ENCODE data around the gene ARHGAP35. TPM values are rescaled to one million over a fixed set of nuclear protein-coding genes. Genes with fewer than 3 reads are reported as not detected.
"Not testable (repeated sequence)": the region's sequence is repeated elsewhere in the genome, so short reads cannot be mapped to it uniquely, and the experiment has no call there.

Gene ARHGAP35
- total RNA-seq, 5 donors from 2014 or later (not counting 1 experiment from before 2014, with no cell fraction given) = 28.7 to 48.1 (median 37.7) TPM

- Histone ChIP-seq H3K4me3 (ENCODE audit: control insufficient read depth in 1 of 2, extremely low read depth in 1 of 2, low read length in 1 of 2) (no peak overlapping the region), H3K4me1 (ENCODE audit: control insufficient read depth in 1 of 2, extremely low read depth in 1 of 2, insufficient read depth in 2 of 2, low read length in 2 of 2) (peaks cover 16 to 56% of the 10 kb centered on the region in 2 experiments), H3K27ac (ENCODE audit: low read length) (no peak overlapping the region), H3K36me3 (ENCODE audit: control insufficient read depth in 2 of 2, extremely low read depth in 1 of 2, insufficient read depth in 1 of 2, low read length in 1 of 2) (no peaks in the 10 kb centered on the region), H3K9me3 (no peaks in the 10 kb centered on the region), H3K27me3 (replicated peaks in 1 of 2; ENCODE audit: control insufficient read depth in 2 of 2, extremely low read depth in 1 of 2, insufficient read depth in 2 of 2, low read length in 1 of 2) (no peaks in the 10 kb centered on the region)
- no peak for ATAC-seq (replicated peaks in 1 of 4)
- Mint-ChIP-seq H3K9me3 (no peaks in the 10 kb centered on the region), H3K27ac (no peak overlapping the region), H3K27me3 (no peaks in the 10 kb centered on the region), H3K4me1 (peaks cover 8 to 33% (median 13%) of the 10 kb centered on the region in 3 donors), H3K36me3 (no peaks in the 10 kb centered on the region), H3K4me3 (no peak overlapping the region)
- ChIA-PET CTCF (interaction anchor here in 1 of 2 donors (0.5 kb wide), 1 partner anchor 149 kb away, joined by 3 read pairs; no protein-coding TSS in a partner anchor), POLR2A (interaction anchor here in 1 of 2 donors (0.6 kb wide), 1 partner anchor 96 kb away, joined by 7 read pairs; no protein-coding TSS in a partner anchor)
- DNase-seq = no peak
- 80% methylated on average over 2 of the region's 6 CpGs for WGBS (ENCODE audit: insufficient coverage)
These were observed 3.2 kb downstream of the ARHGAP35 start for GRCh38 chr19:46863818-46864629.

GRCh38 chr19:46866407-46867136 is 5.8 kb downstream of the ARHGAP35 start:
- Histone ChIP-seq H3K4me1 (ENCODE audit: control insufficient read depth in 1 of 2, extremely low read depth in 1 of 2, insufficient read depth in 2 of 2, low read length in 2 of 2) (peaks cover 17 to 49% of the 10 kb centered on the region in 2 experiments), H3K27ac (ENCODE audit: low read length) (no peak overlapping the region), H3K36me3 (ENCODE audit: control insufficient read depth in 2 of 2, extremely low read depth in 1 of 2, insufficient read depth in 1 of 2, low read length in 1 of 2) (no peaks in the 10 kb centered on the region), H3K27me3 (replicated peaks in 1 of 2; ENCODE audit: control insufficient read depth in 2 of 2, extremely low read depth in 1 of 2, insufficient read depth in 2 of 2, low read length in 1 of 2) (no peaks in the 10 kb centered on the region), H3K4me3 (ENCODE audit: control insufficient read depth in 1 of 2, extremely low read depth in 1 of 2, low read length in 1 of 2) (no peak overlapping the region), H3K9me3 (no peaks in the 10 kb centered on the region)
- no CpG with 5 or more reads among the region's 3 CpGs for WGBS (ENCODE audit: insufficient coverage)
- Mint-ChIP-seq H3K4me3 (no peak overlapping the region), H3K27ac (peak overlapping the region in 1 of 2 donors; percentile 56), H3K27me3 (no peaks in the 10 kb centered on the region), H3K4me1 (peaks cover 7 to 37% (median 11%) of the 10 kb centered on the region in 3 donors), H3K36me3 (no peaks in the 10 kb centered on the region), H3K9me3 (no peaks in the 10 kb centered on the region)
- ChIA-PET POLR2A (no interaction called here), CTCF (interaction anchor here in 1 of 2 donors (0.6 kb wide), 1 partner anchor 170 kb away, joined by 3 read pairs; no protein-coding TSS in a partner anchor)
- ATAC-seq (replicated peaks in 1 of 4) (no peak), DNase-seq (no peak)

- POLR2A ChIA-PET = no interaction called here
- Mint-ChIP-seq H3K4me1 (peaks cover 9 to 37% (median 11%) of the 10 kb centered on the region in 3 donors), H3K27me3 (no peaks in the 10 kb centered on the region), H3K9me3 (no peaks in the 10 kb centered on the region), H3K4me3 (no peak overlapping the region), H3K27ac (peak overlapping the region; percentile 1 to 56), H3K36me3 (no peaks in the 10 kb centered on the region)
- no CpG with 5 or more reads among the region's 3 CpGs for WGBS (ENCODE audit: insufficient coverage)
- no peak overlapping the region for H3K4me3 ChIP-seq (ENCODE audit: control insufficient read depth in 1 of 2, extremely low read depth in 1 of 2, low read length in 1 of 2)
- CTCF ChIA-PET = no interaction called here
- H3K27ac ChIP-seq (ENCODE audit: low read length) = no peak overlapping the region
- ATAC-seq (replicated peaks in 1 of 4) (no peak), DNase-seq (no peak)
- H3K4me1 ChIP-seq (ENCODE audit: control insufficient read depth in 1 of 2, extremely low read depth in 1 of 2, insufficient read depth in 2 of 2, low read length in 2 of 2) = peaks cover 17 to 43% of the 10 kb centered on the region in 2 experiments
- no peaks in the 10 kb centered on the region for H3K36me3 ChIP-seq (ENCODE audit: control insufficient read depth in 2 of 2, extremely low read depth in 1 of 2, insufficient read depth in 1 of 2, low read length in 1 of 2)
- H3K9me3 ChIP-seq = no peaks in the 10 kb centered on the region
- no peaks in the 10 kb centered on the region for H3K27me3 ChIP-seq (replicated peaks in 1 of 2; ENCODE audit: control insufficient read depth in 2 of 2, extremely low read depth in 1 of 2, insufficient read depth in 2 of 2, low read length in 1 of 2)
These were observed 6.4 kb downstream of the ARHGAP35 start for GRCh38 chr19:46867170-46867569.

- POLR2A ChIA-PET = no interaction called here
- no peaks in the 10 kb centered on the region for H3K27me3 ChIP-seq (replicated peaks in 1 of 2; ENCODE audit: control insufficient read depth in 2 of 2, extremely low read depth in 1 of 2, insufficient read depth in 2 of 2, low read length in 1 of 2)
- peaks cover 9 to 37% (median 11%) of the 10 kb centered on the region in 3 donors for H3K4me1 Mint-ChIP-seq
- H3K27ac ChIP-seq (ENCODE audit: low read length) = no peak overlapping the region
- no peak overlapping the region for H3K4me3 Mint-ChIP-seq
- H3K36me3 ChIP-seq (ENCODE audit: control insufficient read depth in 2 of 2, extremely low read depth in 1 of 2, insufficient read depth in 1 of 2, low read length in 1 of 2) = no peaks in the 10 kb centered on the region
- no CpG with 5 or more reads among the region's 4 CpGs for WGBS (ENCODE audit: insufficient coverage)
- CTCF ChIA-PET = interaction anchor here (0.6 kb wide), 6 partner anchors 72 to 268 kb away, joined by 3 to 11 read pairs (median 4); no protein-coding TSS in a partner anchor
- no peaks in the 10 kb centered on the region for H3K36me3 Mint-ChIP-seq
- peak overlapping the region in 1 of 2 donors; percentile 9 for H3K27ac Mint-ChIP-seq
- no peak overlapping the region for H3K4me3 ChIP-seq (ENCODE audit: control insufficient read depth in 1 of 2, extremely low read depth in 1 of 2, low read length in 1 of 2)
- peaks cover 10 to 32% of the 10 kb centered on the region in 2 experiments for H3K4me1 ChIP-seq (ENCODE audit: control insufficient read depth in 1 of 2, extremely low read depth in 1 of 2, insufficient read depth in 2 of 2, low read length in 2 of 2)
- DNase-seq (no peak), ATAC-seq (replicated peaks in 1 of 4) (no peak)
- H3K9me3 Mint-ChIP-seq = no peaks in the 10 kb centered on the region
- no peaks in the 10 kb centered on the region for H3K9me3 ChIP-seq
- H3K27me3 Mint-ChIP-seq = no peaks in the 10 kb centered on the region
These were observed 7.4 kb downstream of the ARHGAP35 start for GRCh38 chr19:46868025-46868802.

- H3K36me3 Mint-ChIP-seq; H3K9me3 ChIP-seq; H3K9me3 Mint-ChIP-seq; H3K27me3 ChIP-seq (replicated peaks in 1 of 2; ENCODE audit: control insufficient read depth in 2 of 2, extremely low read depth in 1 of 2, insufficient read depth in 2 of 2, low read length in 1 of 2); ATAC-seq (replicated peaks in 1 of 4); DNase-seq; CTCF ChIA-PET; H3K36me3 ChIP-seq (ENCODE audit: control insufficient read depth in 2 of 2, extremely low read depth in 1 of 2, insufficient read depth in 1 of 2, low read length in 1 of 2); H3K4me3 ChIP-seq (ENCODE audit: control insufficient read depth in 1 of 2, extremely low read depth in 1 of 2, low read length in 1 of 2); H3K27ac Mint-ChIP-seq; H3K27me3 Mint-ChIP-seq; H3K4me3 Mint-ChIP-seq; POLR2A ChIA-PET; H3K27ac ChIP-seq (ENCODE audit: low read length): not testable (repeated sequence)
- peaks cover 8 to 14% of the 10 kb centered on the region in 2 experiments for H3K4me1 ChIP-seq (ENCODE audit: control insufficient read depth in 1 of 2, extremely low read depth in 1 of 2, insufficient read depth in 2 of 2, low read length in 2 of 2)
- no CpG with 5 or more reads among the region's 5 CpGs for WGBS (ENCODE audit: insufficient coverage)
- H3K4me1 Mint-ChIP-seq = peaks cover 11 to 38% (median 18%) of the 10 kb centered on the region in 3 donors
These were observed 10.4 kb downstream of the ARHGAP35 start for GRCh38 chr19:46871173-46871572.

- ATAC-seq (replicated peaks in 1 of 4) = no peak
- CTCF ChIA-PET = no interaction called here
- no peak overlapping the region for H3K27ac Mint-ChIP-seq
These were observed 12.2 kb downstream of the ARHGAP35 start for GRCh38 chr19:46872967-46873366.

More at GRCh38 chr19:46872967-46873366, 12.2 kb downstream of the ARHGAP35 start:
- WGBS (ENCODE audit: insufficient coverage) = no CpG with 5 or more reads among the region's 4 CpGs
- no peaks in the 10 kb centered on the region for H3K9me3 Mint-ChIP-seq
- H3K36me3 Mint-ChIP-seq = peaks cover 5% of the 10 kb centered on the region
- peaks cover 9 to 20% (median 18%) of the 10 kb centered on the region in 3 donors for H3K4me1 Mint-ChIP-seq
- no peaks in the 10 kb centered on the region for H3K9me3 ChIP-seq
- DNase-seq = no peak
- H3K36me3 ChIP-seq (ENCODE audit: control insufficient read depth in 2 of 2, extremely low read depth in 1 of 2, insufficient read depth in 1 of 2, low read length in 1 of 2) = no peaks in the 10 kb centered on the region
- no peaks in the 10 kb centered on the region for H3K27me3 ChIP-seq (replicated peaks in 1 of 2; ENCODE audit: control insufficient read depth in 2 of 2, extremely low read depth in 1 of 2, insufficient read depth in 2 of 2, low read length in 1 of 2)
- H3K27ac ChIP-seq (ENCODE audit: low read length) = no peak overlapping the region
- no peaks in the 10 kb centered on the region for H3K27me3 Mint-ChIP-seq
- no peak overlapping the region for H3K4me3 Mint-ChIP-seq
- POLR2A ChIA-PET = interaction anchor here in 1 of 2 donors (0.6 to 0.7 kb wide), 3 partner anchors 59 to 353 kb away, joined by 3 to 6 read pairs (median 5); no protein-coding TSS in a partner anchor
- no peak overlapping the region for H3K4me3 ChIP-seq (ENCODE audit: control insufficient read depth in 1 of 2, extremely low read depth in 1 of 2, low read length in 1 of 2)
- H3K4me1 ChIP-seq (ENCODE audit: control insufficient read depth in 1 of 2, extremely low read depth in 1 of 2, insufficient read depth in 2 of 2, low read length in 2 of 2) = peaks cover 8% of the 10 kb centered on the region in 2 experiments

Measured in T-cell (primary cell).